ENCODE measurements around the gene ATAD3B.

GRCh38 chr1:1436630-1437032, 34.9 kb upstream of the ATAD3B start:
- no peak for TF ChIP-seq POLR2A (IDR thresholded peaks at IDR 0.05)
- TF ChIP-seq, protein P1, sequence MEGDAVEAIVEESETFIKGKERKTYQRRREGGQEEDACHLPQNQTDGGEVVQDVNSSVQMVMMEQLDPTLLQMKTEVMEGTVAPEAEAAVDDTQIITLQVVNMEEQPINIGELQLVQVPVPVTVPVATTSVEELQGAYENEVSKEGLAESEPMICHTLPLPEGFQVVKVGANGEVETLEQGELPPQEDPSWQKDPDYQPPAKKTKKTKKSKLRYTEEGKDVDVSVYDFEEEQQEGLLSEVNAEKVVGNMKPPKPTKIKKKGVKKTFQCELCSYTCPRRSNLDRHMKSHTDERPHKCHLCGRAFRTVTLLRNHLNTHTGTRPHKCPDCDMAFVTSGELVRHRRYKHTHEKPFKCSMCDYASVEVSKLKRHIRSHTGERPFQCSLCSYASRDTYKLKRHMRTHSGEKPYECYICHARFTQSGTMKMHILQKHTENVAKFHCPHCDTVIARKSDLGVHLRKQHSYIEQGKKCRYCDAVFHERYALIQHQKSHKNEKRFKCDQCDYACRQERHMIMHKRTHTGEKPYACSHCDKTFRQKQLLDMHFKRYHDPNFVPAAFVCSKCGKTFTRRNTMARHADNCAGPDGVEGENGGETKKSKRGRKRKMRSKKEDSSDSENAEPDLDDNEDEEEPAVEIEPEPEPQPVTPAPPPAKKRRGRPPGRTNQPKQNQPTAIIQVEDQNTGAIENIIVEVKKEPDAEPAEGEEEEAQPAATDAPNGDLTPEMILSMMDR (IDR thresholded peaks at IDR 0.05) = no peak
